Neuronal stem cell (in vitro differentiated cells): Measurements from ENCODE around the gene BSG.

Source experiments
- DNase-seq: peaks from one replicate; pipeline ENCODE4 v3.0.0-alpha.2; 2013; ENCODE audit warnings: low spot score
- H2AFZ ChIP-seq: one replicate; pipeline ENCODE4 v1.6.1; 2013; ENCODE audit warnings: mild to moderate bottlenecking, low read length, inconsistent platforms
- H2AK5ac ChIP-seq: 2 replicates; pipeline ENCODE4 v1.6.1; 2013; ENCODE audit warnings: low read depth, mild to moderate bottlenecking, inconsistent platforms, low read length, moderate library complexity, mixed read lengths
- H2BK120ac ChIP-seq: 2 replicates; pipeline ENCODE4 v1.6.1; 2013; ENCODE audit warnings: low read depth, mild to moderate bottlenecking, inconsistent platforms, low read length, moderate library complexity, mixed read lengths
- H2BK12ac ChIP-seq: one replicate; pipeline ENCODE4 v1.6.1; 2013; ENCODE audit warnings: low read length, inconsistent platforms
- H2BK15ac ChIP-seq: 2 replicates; pipeline ENCODE4 v1.6.1; 2013; ENCODE audit warnings: mild to moderate bottlenecking, low read length, inconsistent platforms, mixed read lengths
- H2BK5ac ChIP-seq: one replicate; pipeline ENCODE4 v1.6.1; 2013; ENCODE audit warnings: inconsistent platforms, mild to moderate bottlenecking, low read length, moderate library complexity
- H3K14ac ChIP-seq: one replicate; pipeline ENCODE4 v1.6.1; 2013; ENCODE audit warnings: low read length, inconsistent platforms
- H3K18ac ChIP-seq: 2 replicates; pipeline ENCODE4 v1.6.1; 2013; ENCODE audit warnings: low read length, inconsistent platforms
- H3K23ac ChIP-seq: 2 replicates; pipeline ENCODE4 v1.6.1; 2013; ENCODE audit warnings: low read depth, mild to moderate bottlenecking, mixed read lengths, low read length, inconsistent platforms; ENCODE audit not compliant: poor library complexity
- H3K27ac ChIP-seq: replicated peaks from 3 replicates; pipeline ENCODE4 v1.5.1; 2013; ENCODE audit warnings: low read length, inconsistent platforms
- H3K27me3 ChIP-seq, 3 experiments: 2 replicates each; pipeline ENCODE4 v1.6.1; 2013; ENCODE audit warnings: low read length in 3 of 3, mild to moderate bottlenecking in 2 of 3, inconsistent platforms in 1 of 3, low read depth in 1 of 3, mixed read lengths in 1 of 3, moderate library complexity in 1 of 3; ENCODE audit not compliant: control insufficient read depth in 3 of 3, insufficient read depth in 3 of 3
- H3K36me3 ChIP-seq, 2 donors: replicated peaks in 1 of 2; 2 replicates each; pipeline ENCODE4 v1.6.1; 2013; ENCODE audit warnings: low read length in 2 of 2; ENCODE audit not compliant: control insufficient read depth in 2 of 2, insufficient read depth in 2 of 2
- H3K4ac ChIP-seq: 2 replicates; pipeline ENCODE4 v1.6.1; 2013; ENCODE audit warnings: inconsistent platforms, mild to moderate bottlenecking, low read length, moderate library complexity
- H3K4me1 ChIP-seq, 2 donors: 1 replicate in 1 of 2; 2 replicates in 1 of 2; pipeline ENCODE4 v1.6.1; 2013; ENCODE audit warnings: low read length in 2 of 2, low read depth in 1 of 2; ENCODE audit not compliant: control insufficient read depth in 2 of 2, insufficient read depth in 1 of 2
- H3K4me2 ChIP-seq: one replicate; pipeline ENCODE4 v1.6.1; 2013; ENCODE audit warnings: mild to moderate bottlenecking, low read length, inconsistent platforms; ENCODE audit not compliant: insufficient read depth, poor library complexity, severe bottlenecking
- H3K4me3 ChIP-seq, 2 donors: 2 replicates each; pipeline ENCODE4 v1.5.1; 2013; ENCODE audit warnings: low read length in 2 of 2, mild to moderate bottlenecking in 2 of 2, inconsistent platforms in 1 of 2, moderate library complexity in 1 of 2
- H3K79me1 ChIP-seq: one replicate; pipeline ENCODE4 v1.6.1; 2013; ENCODE audit warnings: low read depth, mild to moderate bottlenecking, inconsistent platforms, low read length, moderate library complexity
- H3K9ac ChIP-seq: one replicate; pipeline ENCODE4 v1.6.1; 2013; ENCODE audit warnings: mild to moderate bottlenecking, low read depth, low read length, inconsistent platforms; ENCODE audit not compliant: poor library complexity
- H3K9me3 ChIP-seq, 2 donors: replicated peaks in 1 of 2; 2 replicates each; pipeline versions ENCODE3 to v1.6.1; 2013; ENCODE audit warnings: low read length in 2 of 2, mild to moderate bottlenecking in 2 of 2, inconsistent platforms in 1 of 2, low read depth in 1 of 2, mixed read lengths in 1 of 2, moderate library complexity in 1 of 2; ENCODE audit not compliant: control insufficient read depth in 2 of 2, insufficient read depth in 1 of 2
- H4K8ac ChIP-seq: one replicate; pipeline ENCODE4 v1.6.1; 2013; ENCODE audit warnings: low read depth, mild to moderate bottlenecking, inconsistent platforms, low read length, moderate library complexity
- H4K91ac ChIP-seq: one replicate; pipeline ENCODE4 v1.6.1; 2013; ENCODE audit warnings: low read length, low read depth, mild to moderate bottlenecking, inconsistent platforms; ENCODE audit not compliant: poor library complexity
- WGBS, 2 donors: extraction: QIAGEN DNeasy Blood & Tissue Kit; methylation state at CpG; one replicate each; pipeline ENCODE4 v1.1.7; 2013; ENCODE audit warnings: missing lambda C conversion rate in 2 of 2, mixed read lengths in 1 of 2; ENCODE audit not compliant: insufficient read length in 2 of 2, insufficient replicate concordance in 1 of 2; ENCODE audit errors: extremely low coverage in 2 of 2; 5-methylcytosine and 5-hydroxymethylcytosine counted together

Gene BSG

GRCh38 chr19:566844-567243 is 5.6 kb upstream of the BSG start:
- H3K4me3 ChIP-seq, result no peak overlapping the region
- no peak overlapping the region for H2BK120ac ChIP-seq
- H3K9ac ChIP-seq, result no peak overlapping the region
- peaks cover 12 to 20% of the 10 kb centered on the region in 2 donors for H3K36me3 ChIP-seq
- H3K4me2 ChIP-seq, result no peak overlapping the region
- H3K23ac ChIP-seq, result no peak overlapping the region
- H3K4me1 ChIP-seq, result no peaks in the 10 kb centered on the region
- no peaks in the 10 kb centered on the region for H3K27me3 ChIP-seq
- H3K18ac ChIP-seq, result no peak overlapping the region
- peaks cover 4 to 5% of the 10 kb centered on the region in 2 donors for H3K9me3 ChIP-seq
- no peak overlapping the region for H4K8ac ChIP-seq
- no peak overlapping the region for H2BK15ac ChIP-seq
- H3K79me1 ChIP-seq, result no peaks in the 10 kb centered on the region
- no peak overlapping the region for H2AFZ ChIP-seq
- H2BK12ac ChIP-seq, result no peak overlapping the region
- no peak overlapping the region for H3K4ac ChIP-seq
- H3K27ac ChIP-seq, result no peak overlapping the region
- no peak overlapping the region for H2BK5ac ChIP-seq
- H3K14ac ChIP-seq, result no peak overlapping the region
- H4K91ac ChIP-seq, result no peak overlapping the region
- H2AK5ac ChIP-seq, result no peak overlapping the region
- no CpG with 5 or more reads among the region's 16 CpGs for WGBS, 2 donors
- no peak for DNase-seq

- Histone ChIP-seq H3K27ac (no peak overlapping the region), H3K9ac (no peak overlapping the region), H2BK15ac (no peak overlapping the region), H3K4ac (no peak overlapping the region), H2BK120ac (no peak overlapping the region), H3K4me3 (no peak overlapping the region), H3K14ac (no peak overlapping the region), H4K91ac (no peak overlapping the region), H3K27me3 (no peaks in the 10 kb centered on the region), H4K8ac (no peak overlapping the region), H2AFZ (no peak overlapping the region), H3K18ac (no peak overlapping the region), H3K4me1 (no peaks in the 10 kb centered on the region), H2BK5ac (no peak overlapping the region), H3K36me3 (peaks cover 10 to 15% of the 10 kb centered on the region in 2 donors), H2BK12ac (no peak overlapping the region), H3K4me2 (no peak overlapping the region), H3K23ac (no peak overlapping the region), H3K9me3 (peaks cover 2 to 4% of the 10 kb centered on the region in 2 donors), H3K79me1 (no peaks in the 10 kb centered on the region), H2AK5ac (no peak overlapping the region)
- no CpG with 5 or more reads among the region's 22 CpGs for WGBS, 2 donors
- DNase-seq, result no peak
Measured at GRCh38 chr19:567296-567900, 5.0 kb upstream of the BSG start.

GRCh38 chr19:570251-570686 is 2.1 kb upstream of the BSG start:
- Histone ChIP-seq H2BK120ac (no peak overlapping the region), H3K14ac (no peak overlapping the region), H2BK15ac (no peak overlapping the region), H3K27ac (no peak overlapping the region), H3K18ac (no peak overlapping the region), H3K4me3 (no peak overlapping the region), H3K9me3 (peaks cover 2 to 4% of the 10 kb centered on the region in 2 donors), H3K9ac (no peak overlapping the region), H3K36me3 (peaks cover 9 to 20% of the 10 kb centered on the region in 2 donors), H3K4me1 (peaks cover 7 to 10% of the 10 kb centered on the region in 2 donors), H2AK5ac (no peak overlapping the region), H4K91ac (no peak overlapping the region), H3K27me3 (no peaks in the 10 kb centered on the region), H3K79me1 (peaks cover 7% of the 10 kb centered on the region), H2BK5ac (no peak overlapping the region), H4K8ac (no peak overlapping the region), H3K4ac (no peak overlapping the region), H3K4me2 (no peak overlapping the region), H2BK12ac (no peak overlapping the region), H3K23ac (no peak overlapping the region), H2AFZ (no peak overlapping the region)
- no CpG with 5 or more reads among the region's 25 CpGs for WGBS, 2 donors
- no peak for DNase-seq

- Histone ChIP-seq H2BK120ac (no peak overlapping the region), H3K36me3 (peaks cover 10 to 25% of the 10 kb centered on the region in 2 donors)
Measured at GRCh38 chr19:570937-571565, 1.3 kb upstream of the BSG start.

More at GRCh38 chr19:570937-571565, 1.3 kb upstream of the BSG start:
- Histone ChIP-seq H3K27me3 (no peaks in the 10 kb centered on the region), H2AK5ac (peak overlapping the region; percentile 54), H3K4me2 (peak overlapping the region; percentile 65), H2BK15ac (no peak overlapping the region), H2BK12ac (peak overlapping the region; percentile 97), H3K4ac (no peak overlapping the region), H3K14ac (peak overlapping the region; percentile 10), H4K91ac (no peak overlapping the region), H2AFZ (peak overlapping the region; percentile 83), H3K23ac (peak overlapping the region; percentile 3), H3K9ac (peak overlapping the region; percentile 78), H3K79me1 (peaks cover 12% of the 10 kb centered on the region), H3K4me1 (peaks cover 11 to 13% of the 10 kb centered on the region in 2 donors), H3K4me3 (peak overlapping the region; percentile 88 to 98), H3K18ac (peak overlapping the region; percentile 84), H4K8ac (no peak overlapping the region), H2BK5ac (peak overlapping the region; percentile 45), H3K27ac (peak overlapping the region; percentile 95), H3K9me3 (peaks cover 2 to 4% of the 10 kb centered on the region in 2 donors)
- peak; percentile 51 for DNase-seq
- no CpG with 5 or more reads among the region's 45 CpGs for WGBS, 2 donors
